GM13977 (cell line): ENCODE results near the gene KIF3B.
"Not testable (repeated sequence)": the region's sequence is repeated elsewhere in the genome, so short reads cannot be mapped to it uniquely, and the experiment has no call there.

Experiments used
- DNase-seq: peaks from one replicate; pipeline ENCODE4 v3.0.0; 2012; ENCODE audit warnings: low spot score
- in situ Hi-C: fragments of 300-500 bp; cut with MboI; formaldehyde crosslinking; loops from one replicate; pipeline ENCODE4 v1.12.0; 2022; ENCODE audit warnings: low sequenced_read_pairs, low pct_unique_long_range_greater_than_20kb, mixed read lengths, inconsistent platforms; ENCODE audit not compliant: unreplicated experiment
- TF ChIP-seq, protein P1 (sequence below): IDR thresholded peaks from 2 replicates; pipeline ENCODE4 v1.5.1; 2012; ENCODE audit warnings: mild to moderate bottlenecking, control low read depth; ENCODE audit not compliant: insufficient read depth; ENCODE audit errors: extremely low read depth, missing control alignments

KIF3B gene

DNA sequence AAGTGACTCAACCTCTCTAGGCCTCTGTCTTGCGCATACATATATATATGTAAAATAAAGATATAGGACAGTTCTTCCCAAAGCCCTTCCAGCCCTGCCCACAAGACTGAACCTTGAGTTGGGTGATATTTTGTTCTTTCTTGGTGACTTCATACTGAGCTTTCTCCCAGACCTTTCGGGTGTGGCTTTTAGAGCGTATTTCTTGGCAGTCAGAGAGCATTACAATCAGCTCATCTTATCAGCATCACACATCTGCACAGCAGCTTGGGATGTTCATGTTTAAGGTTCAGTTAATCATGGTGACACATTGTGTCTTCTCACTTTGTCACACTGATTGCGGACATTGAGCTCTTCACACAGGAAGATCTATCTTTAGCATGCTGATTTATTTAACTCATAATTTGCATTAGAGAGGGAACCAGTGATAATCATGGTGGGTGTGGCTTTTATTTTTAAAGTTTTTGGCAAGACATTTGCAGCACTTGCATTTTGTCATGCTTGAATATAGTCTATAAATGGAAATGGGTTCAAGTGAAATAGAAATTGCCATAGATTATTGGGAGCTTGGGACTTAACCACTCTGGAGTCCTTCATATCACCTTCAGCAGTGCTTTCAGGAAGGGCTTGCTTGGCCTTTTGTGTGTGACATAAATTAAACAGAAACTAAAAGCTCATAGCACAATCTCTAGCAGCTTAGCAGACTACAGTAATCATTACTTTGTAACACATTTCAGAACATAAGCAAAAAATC, 8.3 kb downstream of the KIF3B start:
- TF ChIP-seq, protein P1, sequence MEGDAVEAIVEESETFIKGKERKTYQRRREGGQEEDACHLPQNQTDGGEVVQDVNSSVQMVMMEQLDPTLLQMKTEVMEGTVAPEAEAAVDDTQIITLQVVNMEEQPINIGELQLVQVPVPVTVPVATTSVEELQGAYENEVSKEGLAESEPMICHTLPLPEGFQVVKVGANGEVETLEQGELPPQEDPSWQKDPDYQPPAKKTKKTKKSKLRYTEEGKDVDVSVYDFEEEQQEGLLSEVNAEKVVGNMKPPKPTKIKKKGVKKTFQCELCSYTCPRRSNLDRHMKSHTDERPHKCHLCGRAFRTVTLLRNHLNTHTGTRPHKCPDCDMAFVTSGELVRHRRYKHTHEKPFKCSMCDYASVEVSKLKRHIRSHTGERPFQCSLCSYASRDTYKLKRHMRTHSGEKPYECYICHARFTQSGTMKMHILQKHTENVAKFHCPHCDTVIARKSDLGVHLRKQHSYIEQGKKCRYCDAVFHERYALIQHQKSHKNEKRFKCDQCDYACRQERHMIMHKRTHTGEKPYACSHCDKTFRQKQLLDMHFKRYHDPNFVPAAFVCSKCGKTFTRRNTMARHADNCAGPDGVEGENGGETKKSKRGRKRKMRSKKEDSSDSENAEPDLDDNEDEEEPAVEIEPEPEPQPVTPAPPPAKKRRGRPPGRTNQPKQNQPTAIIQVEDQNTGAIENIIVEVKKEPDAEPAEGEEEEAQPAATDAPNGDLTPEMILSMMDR, result no peak
- peak; percentile 62 for DNase-seq
- in situ Hi-C loops, result no loop called here

DNA sequence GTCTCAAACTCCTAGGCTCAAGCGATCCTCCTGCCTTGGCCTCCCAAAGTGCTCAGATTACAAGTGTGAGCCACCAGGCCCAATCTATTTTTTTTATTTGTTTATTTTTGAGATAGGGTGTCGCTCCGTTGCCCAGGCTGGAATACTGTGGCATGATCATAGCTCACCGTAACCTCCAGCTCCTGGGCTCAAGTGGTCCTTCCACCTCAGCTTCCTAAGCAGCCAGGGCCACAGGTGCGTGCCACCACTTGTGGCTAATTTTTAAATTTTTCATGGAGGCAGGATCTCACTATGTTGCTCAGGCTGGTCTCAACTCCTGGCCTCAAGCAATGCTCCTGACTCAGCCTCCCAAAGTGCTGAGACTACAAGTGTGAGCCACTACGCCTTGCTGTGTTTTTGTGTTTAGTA, 9.8 kb downstream of the KIF3B start:
- DNase-seq, result no peak
- in situ Hi-C loops, result no loop called here
- TF ChIP-seq, protein P1, result no peak

- no peak for DNase-seq
- TF ChIP-seq, protein P1, result no peak
- in situ Hi-C loops, result no loop called here
These were observed 10.9 kb downstream of the KIF3B start for GRCh38 chr20:32288225-32288849.

GRCh38 chr20:32289299-32289660, 11.8 kb downstream of the KIF3B start:
- DNase-seq, in situ Hi-C loops: not testable (repeated sequence)

GRCh38 chr20:32289661-32290431, 12.4 kb downstream of the KIF3B start:
- in situ Hi-C loops, result no loop called here
- TF ChIP-seq, protein P1, result no peak
- no peak for DNase-seq

GRCh38 chr20:32291166-32291565, 13.7 kb downstream of the KIF3B start:
- no peak for DNase-seq
- TF ChIP-seq, protein P1, result no peak
- in situ Hi-C loops, result no loop called here

- in situ Hi-C loops, result no loop called here
- DNase-seq, result no peak
- TF ChIP-seq, protein P1, result no peak
These were observed 15.1 kb downstream of the KIF3B start for GRCh38 chr20:32292548-32292947.
